ENCODE data around the gene KRT83.
"Not testable (repeated sequence)": the region's sequence is repeated elsewhere in the genome, so short reads cannot be mapped to it uniquely, and the experiment has no call there.

Gene KRT83

GRCh38 chr12:52307836-52308805, 13.1 kb downstream of the KRT83 start:
- DNase-seq: peak; percentile 66

- no peak for DNase-seq
Measured at GRCh38 chr12:52306731-52307130, 14.5 kb downstream of the KRT83 start.

- DNase-seq: no peak
Measured at GRCh38 chr12:52305921-52306705, 15.1 kb downstream of the KRT83 start.

- not testable (repeated sequence) for DNase-seq
Measured at GRCh38 chr12:52304941-52305411, 16.2 kb downstream of the KRT83 start.

GRCh38 chr12:52302242-52302914, 18.8 kb downstream of the KRT83 start:
- not testable (repeated sequence) for DNase-seq

GRCh38 chr12:52301721-52302120, 19.5 kb downstream of the KRT83 start:
- DNase-seq: not testable (repeated sequence)

- DNase-seq: no peak
Measured at GRCh38 chr12:52300796-52301691, 20.2 kb downstream of the KRT83 start.

- no peak for DNase-seq
Measured at GRCh38 chr12:52298677-52299190, 22.5 kb downstream of the KRT83 start.

GRCh38 chr12:52296572-52297215, 24.5 kb downstream of the KRT83 start:
- no peak for DNase-seq

- DNase-seq: no peak
Measured at GRCh38 chr12:52295663-52296062, 25.5 kb downstream of the KRT83 start.

GRCh38 chr12:52294803-52295202, 26.4 kb downstream of the KRT83 start:
- no peak for DNase-seq

- DNase-seq: no peak
Measured at GRCh38 chr12:52293926-52294325, 27.3 kb downstream of the KRT83 start.

- DNase-seq: no peak
Measured at GRCh38 chr12:52291267-52291935, 29.8 kb downstream of the KRT83 start, which contains the start of gene KRT81. KRT81 (minus strand) TSS chr12:52291534; CDS start chr12:52291465, 69 bp downstream.

GRCh38 chr12:52290483-52291134, 30.6 kb downstream of the KRT83 start:
- not testable (repeated sequence) for DNase-seq

- not testable (repeated sequence) for DNase-seq
Measured at GRCh38 chr12:52287816-52288805, 33.1 kb downstream of the KRT83 start.

- not testable (repeated sequence) for DNase-seq
Measured at GRCh38 chr12:52286857-52287785, 34.1 kb downstream of the KRT83 start.

GRCh38 chr12:52285851-52286530, 35.2 kb downstream of the KRT83 start:
- no peak for DNase-seq

Measured in NCI-H774 (cell line).